ENCODE measurements around the gene NOSTRIN.

DNA sequence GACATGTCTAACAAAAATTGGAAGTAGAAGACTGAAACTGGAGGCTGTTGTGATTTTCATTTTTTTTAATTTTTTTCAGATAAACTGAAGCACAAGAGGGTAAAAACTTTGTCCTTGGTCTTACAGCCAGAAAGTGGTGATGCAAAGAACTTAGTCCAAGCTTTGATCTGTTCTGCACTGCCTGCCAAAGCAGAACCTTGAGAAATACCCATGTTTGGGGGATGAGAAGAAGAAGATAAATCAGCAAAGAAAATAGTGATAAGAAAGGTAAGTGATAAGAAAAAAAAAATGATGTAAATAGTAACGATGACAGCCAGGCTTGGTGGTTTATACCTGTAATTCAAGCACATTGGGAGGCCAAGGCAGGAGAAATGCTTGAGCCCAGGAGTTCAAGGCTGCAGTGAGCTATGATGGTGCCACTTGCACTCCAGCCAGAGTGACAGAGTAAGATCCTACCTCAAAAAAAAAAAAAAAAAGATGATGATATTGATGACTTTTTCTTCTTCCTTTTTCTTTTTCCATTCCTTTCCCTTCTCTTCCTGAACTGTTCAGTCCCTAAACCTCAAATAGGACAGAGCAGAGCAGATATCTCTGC is 14.6 kb upstream of the NOSTRIN start:
- TF ChIP-seq, protein P1, sequence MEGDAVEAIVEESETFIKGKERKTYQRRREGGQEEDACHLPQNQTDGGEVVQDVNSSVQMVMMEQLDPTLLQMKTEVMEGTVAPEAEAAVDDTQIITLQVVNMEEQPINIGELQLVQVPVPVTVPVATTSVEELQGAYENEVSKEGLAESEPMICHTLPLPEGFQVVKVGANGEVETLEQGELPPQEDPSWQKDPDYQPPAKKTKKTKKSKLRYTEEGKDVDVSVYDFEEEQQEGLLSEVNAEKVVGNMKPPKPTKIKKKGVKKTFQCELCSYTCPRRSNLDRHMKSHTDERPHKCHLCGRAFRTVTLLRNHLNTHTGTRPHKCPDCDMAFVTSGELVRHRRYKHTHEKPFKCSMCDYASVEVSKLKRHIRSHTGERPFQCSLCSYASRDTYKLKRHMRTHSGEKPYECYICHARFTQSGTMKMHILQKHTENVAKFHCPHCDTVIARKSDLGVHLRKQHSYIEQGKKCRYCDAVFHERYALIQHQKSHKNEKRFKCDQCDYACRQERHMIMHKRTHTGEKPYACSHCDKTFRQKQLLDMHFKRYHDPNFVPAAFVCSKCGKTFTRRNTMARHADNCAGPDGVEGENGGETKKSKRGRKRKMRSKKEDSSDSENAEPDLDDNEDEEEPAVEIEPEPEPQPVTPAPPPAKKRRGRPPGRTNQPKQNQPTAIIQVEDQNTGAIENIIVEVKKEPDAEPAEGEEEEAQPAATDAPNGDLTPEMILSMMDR (IDR thresholded peaks at IDR 0.05; ENCODE audit: insufficient read depth, low read length) = no peak
- no peak for TF ChIP-seq POLR2AphosphoS5 (IDR thresholded peaks at IDR 0.05; ENCODE audit: low read depth)
- TF ChIP-seq, protein P2, sequence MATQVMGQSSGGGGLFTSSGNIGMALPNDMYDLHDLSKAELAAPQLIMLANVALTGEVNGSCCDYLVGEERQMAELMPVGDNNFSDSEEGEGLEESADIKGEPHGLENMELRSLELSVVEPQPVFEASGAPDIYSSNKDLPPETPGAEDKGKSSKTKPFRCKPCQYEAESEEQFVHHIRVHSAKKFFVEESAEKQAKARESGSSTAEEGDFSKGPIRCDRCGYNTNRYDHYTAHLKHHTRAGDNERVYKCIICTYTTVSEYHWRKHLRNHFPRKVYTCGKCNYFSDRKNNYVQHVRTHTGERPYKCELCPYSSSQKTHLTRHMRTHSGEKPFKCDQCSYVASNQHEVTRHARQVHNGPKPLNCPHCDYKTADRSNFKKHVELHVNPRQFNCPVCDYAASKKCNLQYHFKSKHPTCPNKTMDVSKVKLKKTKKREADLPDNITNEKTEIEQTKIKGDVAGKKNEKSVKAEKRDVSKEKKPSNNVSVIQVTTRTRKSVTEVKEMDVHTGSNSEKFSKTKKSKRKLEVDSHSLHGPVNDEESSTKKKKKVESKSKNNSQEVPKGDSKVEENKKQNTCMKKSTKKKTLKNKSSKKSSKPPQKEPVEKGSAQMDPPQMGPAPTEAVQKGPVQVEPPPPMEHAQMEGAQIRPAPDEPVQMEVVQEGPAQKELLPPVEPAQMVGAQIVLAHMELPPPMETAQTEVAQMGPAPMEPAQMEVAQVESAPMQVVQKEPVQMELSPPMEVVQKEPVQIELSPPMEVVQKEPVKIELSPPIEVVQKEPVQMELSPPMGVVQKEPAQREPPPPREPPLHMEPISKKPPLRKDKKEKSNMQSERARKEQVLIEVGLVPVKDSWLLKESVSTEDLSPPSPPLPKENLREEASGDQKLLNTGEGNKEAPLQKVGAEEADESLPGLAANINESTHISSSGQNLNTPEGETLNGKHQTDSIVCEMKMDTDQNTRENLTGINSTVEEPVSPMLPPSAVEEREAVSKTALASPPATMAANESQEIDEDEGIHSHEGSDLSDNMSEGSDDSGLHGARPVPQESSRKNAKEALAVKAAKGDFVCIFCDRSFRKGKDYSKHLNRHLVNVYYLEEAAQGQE (IDR thresholded peaks at IDR 0.05; ENCODE audit: insufficient replicate concordance, low read depth) = no peak

Measured in HL-60 (cell line).